HepG2 (cell line): ENCODE measurements around the gene RAPGEF2. TPM values are rescaled to one million over a fixed set of nuclear protein-coding genes. Genes with fewer than 3 reads are reported as not detected.

ENCODE experiments used
- ARID3A ChIP-seq: IDR thresholded peaks from 2 replicates; pipeline ENCODE4 v1.6.1; 2012; ENCODE audit warnings: low read depth, low read length, improper control_type of control experiment
- ARID5B ChIP-seq: IDR thresholded peaks from 2 replicates; pipeline ENCODE4 v1.4.0; 2020; ENCODE audit warnings: mild to moderate bottlenecking, missing genetic modification reagents
- CEBPB ChIP-seq: IDR thresholded peaks from 2 replicates; pipeline ENCODE4 v1.6.1; 2011; ENCODE audit warnings: low read depth, low read length, improper control_type of control experiment, borderline replicate concordance
- ELF3 ChIP-seq: IDR thresholded peaks from 2 replicates; pipeline ENCODE4 v1.6.1; 2016; ENCODE audit warnings: missing genetic modification reagents, missing compliant biosample characterization
- FOSL1 ChIP-seq: sonication (generic); formaldehyde crosslinking; IDR thresholded peaks from 2 replicates; pipeline ENCODE4 v1.9.0; 2021; ENCODE audit warnings: missing genetic modification reagents, borderline replicate concordance
- FOSL2 ChIP-seq: sonication (generic); formaldehyde crosslinking; IDR thresholded peaks from 2 replicates; pipeline ENCODE4 v1.4.0; 2020; ENCODE audit warnings: missing genetic modification reagents
- FOXA3 ChIP-seq: IDR thresholded peaks from 2 replicates; pipeline ENCODE4 v1.6.1; 2016; ENCODE audit warnings: missing genetic modification reagents, missing compliant biosample characterization
- GATAD2A ChIP-seq: IDR thresholded peaks from 2 replicates; pipeline ENCODE4 v1.6.1; 2016
- HNRNPUL1 ChIP-seq: fragments of 200-400 bp; formaldehyde crosslinking; IDR thresholded peaks from 2 replicates; pipeline ENCODE4 v1.6.1; 2017; ENCODE audit warnings: low read depth, mild to moderate bottlenecking, low read length, moderate library complexity
- KAT7 ChIP-seq: IDR thresholded peaks from 2 replicates; pipeline ENCODE4 v1.6.1; 2018; ENCODE audit warnings: borderline replicate concordance, missing compliant biosample characterization
- RFX1 ChIP-seq: fragments of 450-650 bp; IDR thresholded peaks from 2 replicates; pipeline ENCODE4 v1.6.1; 2017
- RORA ChIP-seq: sonication (generic); formaldehyde crosslinking; IDR thresholded peaks from 2 replicates; pipeline ENCODE4 v1.5.0; 2020; ENCODE audit warnings: mild to moderate bottlenecking, missing genetic modification reagents, moderate library complexity
- SIN3B ChIP-seq: fragments of 150-350 bp; IDR thresholded peaks from 2 replicates; pipeline ENCODE4 v1.6.1; 2014; ENCODE audit warnings: low read length
- SSRP1 ChIP-seq: IDR thresholded peaks from 2 replicates; pipeline ENCODE4 v1.6.1; 2016; ENCODE audit warnings: control low read depth
- TCF7 ChIP-seq: sonication (generic); IDR thresholded peaks from 2 replicates; pipeline ENCODE4 v1.6.1; 2016; ENCODE audit warnings: antibody characterized with exemption, low read depth
- U2AF1 ChIP-seq: fragments of 200-400 bp; formaldehyde crosslinking; optimal IDR thresholded peaks from 2 replicates; pipeline ENCODE3; 2017; ENCODE audit warnings: mild to moderate bottlenecking, low read depth, low read length
- ZNF362 ChIP-seq: sonication (generic); formaldehyde crosslinking; IDR thresholded peaks from 2 replicates; pipeline ENCODE4 v1.4.0; 2020; ENCODE audit warnings: missing genetic modification reagents, mild to moderate bottlenecking, borderline replicate concordance
- ZNF883 ChIP-seq: sonication (generic); formaldehyde crosslinking; IDR thresholded peaks from 2 replicates; pipeline ENCODE4 v1.5.1; 2020; ENCODE audit warnings: mild to moderate bottlenecking, missing genetic modification reagents; ENCODE audit errors: not compliant biosample characterization
- polyA plus RNA-seq, 8 experiments: library from polyadenylated mRNA; depleted of rRNA in 3 of 8; stranded (reverse) in 7 of 8; unstranded in 1 of 8; fragments of >200 nt; fragmentation: Illumina TruSeq in 4 of 8; extraction: Trizol in 4 of 8; gene quantifications; 2 replicates each; pipeline versions ENCODE4 v1.2.1 to v1.2.3, GENCODE V29; 2011 to 2016; ENCODE audit warnings: low read depth in 4 of 8, missing spikeins in 1 of 8, mixed read lengths in 1 of 8; ENCODE audit not compliant: insufficient read depth in 1 of 8
- total RNA-seq, 5 experiments: library from RNA; depleted of rRNA; stranded (reverse); fragments of >200 nt; fragmentation: Illumina TruSeq; extraction: Trizol; gene quantifications; 2 replicates each; pipeline ENCODE4 v1.2.3, GENCODE V29; 2016; ENCODE audit warnings: low read depth in 1 of 5

Gene RAPGEF2
- total and polyA plus RNA-seq, 2 of the 13 experiments (the other 11 are each of a cell fraction or from before 2014, with no cell fraction given) = 19.2 to 23.0 TPM

GRCh38 chr4:159071178-159071968 is 31.5 kb upstream of the RAPGEF2 start (continued):
- peak; percentile 22; the same call in 1 of the 2 replicates for TF ChIP-seq ZNF362 (CRISPR knock-in tag)
- peak; percentile 21; the same call in 1 of the 2 replicates for TF ChIP-seq FOXA3 (CRISPR knock-in tag)
- peak; percentile 37; the same call in 1 of the 2 replicates for TF ChIP-seq FOSL1 (CRISPR knock-in tag)
- TF ChIP-seq ARID5B = peak; percentile 51; the same call in 1 of the 2 replicates
- TF ChIP-seq GATAD2A (CRISPR knock-in tag) = 0 out of 2 replicates have a peak, but pooled peaks have one; percentile 34
- peak; percentile 80 for TF ChIP-seq FOSL2
- TF ChIP-seq ARID3A = 0 out of 2 replicates have a peak, but pooled peaks have one; percentile 34
- no peak for TF ChIP-seq SSRP1 (CRISPR knock-in tag)
- peak; percentile 33; the same call in 1 of the 2 replicates for TF ChIP-seq TCF7
- no peak for TF ChIP-seq KAT7 (CRISPR knock-in tag)
- TF ChIP-seq RORA (CRISPR knock-in tag) = no peak
- no peak for TF ChIP-seq U2AF1
- no peak for TF ChIP-seq ZNF883 (CRISPR knock-in tag)
- no peak for TF ChIP-seq RFX1
- TF ChIP-seq SIN3B = no peak
- TF ChIP-seq HNRNPUL1 = no peak
- TF ChIP-seq CEBPB = peak; percentile 55
- TF ChIP-seq ELF3 (CRISPR knock-in tag) = peak; percentile 61
